GM19452 (cell line): ENCODE results near the gene TCEA2.

Experiments
- ATAC-seq: cut with Tn5 transposase; IDR thresholded peaks from one replicate; pipeline ENCODE4 v1.9.1; 2021; ENCODE audit not compliant: unreplicated experiment

The TCEA2 gene

DNA sequence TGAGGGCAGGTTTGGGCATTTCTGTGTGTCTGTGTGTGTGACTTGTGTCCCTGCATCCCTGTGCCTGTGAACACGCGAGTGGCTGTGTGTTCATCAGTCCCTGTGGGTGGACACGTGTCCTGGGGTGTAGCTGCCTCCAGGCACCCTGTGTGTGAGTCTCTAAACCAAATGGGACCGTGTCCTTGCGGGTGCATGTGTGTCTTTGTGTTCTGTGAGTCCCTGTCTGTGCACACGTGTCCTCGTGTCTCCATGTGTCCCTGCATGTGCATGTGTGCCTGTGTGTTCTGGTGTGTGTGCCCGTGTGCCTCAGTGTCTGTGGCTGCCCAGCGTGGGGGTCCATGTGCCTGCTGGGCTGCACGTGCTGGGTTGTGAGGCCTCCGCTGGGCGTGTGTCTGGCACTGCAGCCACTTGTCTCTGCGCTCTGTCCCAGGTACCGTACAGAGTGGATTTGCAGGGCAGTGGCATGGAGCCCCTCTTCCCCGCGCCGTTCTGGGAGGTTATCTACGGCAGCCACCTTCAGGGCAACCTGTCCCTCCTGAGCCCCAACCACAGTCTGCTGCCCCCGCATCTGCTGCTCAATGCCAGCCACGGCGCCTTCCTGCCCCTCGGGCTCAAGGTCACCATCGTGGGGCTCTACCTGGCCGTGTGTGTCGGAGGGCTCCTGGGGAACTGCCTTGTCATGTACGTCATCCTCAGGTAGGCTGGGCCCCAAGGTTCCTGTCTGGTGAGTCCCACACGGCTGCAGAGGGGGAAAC, 29.4 kb downstream of the TCEA2 start:
- ATAC-seq, result no peak

DNA sequence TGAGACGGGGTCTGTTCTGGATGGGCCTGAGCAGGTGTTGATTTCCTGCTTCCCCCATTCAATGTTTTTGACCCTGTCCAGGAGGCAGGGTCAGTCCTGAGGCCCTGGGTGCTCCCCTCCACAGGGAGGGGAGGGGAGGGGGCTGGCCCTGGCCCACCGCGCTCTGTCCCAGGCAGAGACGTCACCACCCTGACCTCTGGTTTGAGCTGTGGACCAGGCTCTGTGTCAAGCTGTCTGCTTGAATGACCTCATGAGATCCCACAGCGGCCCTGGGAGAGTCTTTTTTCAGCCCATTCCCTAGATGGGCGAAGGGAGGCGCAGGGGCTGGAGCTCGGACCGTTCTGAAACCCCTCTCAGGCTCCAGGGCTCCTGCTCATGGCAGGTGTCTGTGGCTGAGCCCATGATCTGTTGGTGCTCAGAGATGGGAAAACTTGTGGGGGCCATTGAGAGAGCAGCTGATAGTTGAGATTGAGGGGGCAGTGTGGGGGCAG, 30.1 kb downstream of the TCEA2 start:
- no peak for ATAC-seq

DNA sequence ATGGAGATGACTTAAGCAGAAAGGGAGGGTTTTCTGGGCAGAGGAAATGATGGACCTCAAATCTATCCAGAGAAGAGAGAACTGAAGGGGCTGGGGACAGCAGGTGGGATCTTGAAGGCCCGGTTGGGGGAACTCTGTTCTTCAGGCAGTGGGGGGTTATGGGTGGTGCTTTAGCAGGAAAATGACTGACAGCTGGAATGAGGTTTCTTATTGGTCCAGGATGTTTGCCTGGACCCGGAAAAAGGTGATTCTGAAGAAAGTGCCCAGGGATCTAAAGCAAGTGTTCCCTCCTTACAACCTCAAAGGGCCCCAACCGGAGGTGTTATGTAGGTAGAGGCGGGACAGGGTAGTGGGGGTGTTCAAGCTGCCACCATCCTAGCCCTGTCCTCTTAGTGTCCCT, 32.5 kb downstream of the TCEA2 start:
- ATAC-seq, result no peak

GRCh38 chr20:64095927-64096326, 32.9 kb downstream of the TCEA2 start:
- ATAC-seq, result no peak

DNA sequence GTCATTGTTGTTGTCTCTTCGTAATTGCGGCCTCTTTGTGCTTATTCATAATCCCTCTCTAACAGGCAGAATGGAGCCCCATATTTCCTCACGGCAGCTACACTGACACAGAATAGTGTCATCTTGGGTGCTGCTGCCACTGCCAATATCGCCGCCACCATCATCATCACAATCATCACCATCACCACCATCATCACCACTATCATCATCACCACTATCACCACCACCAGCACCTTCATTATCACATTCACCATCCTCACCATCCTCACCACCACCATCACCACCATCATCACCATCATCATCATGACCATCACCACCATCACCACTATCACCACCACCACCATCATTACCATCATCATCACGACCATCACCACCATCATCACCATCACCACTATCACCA, 33.5 kb downstream of the TCEA2 start:
- no peak for ATAC-seq

GRCh38 chr20:64098471-64099013, 35.5 kb downstream of the TCEA2 start:
- ATAC-seq, result no peak

- no peak for ATAC-seq
Measured at GRCh38 chr20:64099086-64099786, 36.2 kb downstream of the TCEA2 start.

DNA sequence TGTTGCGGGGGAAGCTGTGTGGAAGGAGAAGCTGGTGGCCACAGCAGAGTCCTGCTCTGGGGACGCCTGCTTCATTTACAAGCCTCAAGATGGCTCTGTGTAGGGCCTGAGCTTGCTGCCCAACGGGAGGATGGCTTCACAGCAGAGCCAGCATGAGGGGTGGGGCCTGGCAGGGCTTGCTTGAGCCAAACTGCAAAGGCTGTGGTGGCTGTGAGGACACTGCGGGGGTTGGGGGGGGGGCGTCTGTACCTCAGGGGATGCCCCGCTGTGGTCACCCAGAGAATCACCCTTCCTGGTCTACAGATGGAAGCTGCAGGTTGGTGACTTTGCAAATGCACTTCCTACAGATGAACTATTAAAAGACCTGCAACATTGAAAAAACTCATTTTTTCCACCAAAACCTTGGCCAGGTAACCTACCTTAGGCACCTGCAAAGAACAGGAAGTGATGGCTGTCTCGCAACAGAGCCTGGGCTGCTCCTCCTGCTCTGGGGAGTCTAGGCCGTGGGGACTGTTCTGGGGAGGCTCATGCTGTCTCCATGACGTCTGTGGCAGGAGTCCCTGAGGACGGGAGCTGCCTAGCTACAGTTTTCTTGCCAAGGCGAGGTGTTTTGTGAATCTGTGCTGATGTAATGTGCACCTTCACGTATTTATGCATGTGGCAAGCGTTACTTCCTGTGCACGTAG, 37.0 kb downstream of the TCEA2 start:
- no peak for ATAC-seq

GRCh38 chr20:64100566-64100888, 37.5 kb downstream of the TCEA2 start:
- ATAC-seq, result no peak

DNA sequence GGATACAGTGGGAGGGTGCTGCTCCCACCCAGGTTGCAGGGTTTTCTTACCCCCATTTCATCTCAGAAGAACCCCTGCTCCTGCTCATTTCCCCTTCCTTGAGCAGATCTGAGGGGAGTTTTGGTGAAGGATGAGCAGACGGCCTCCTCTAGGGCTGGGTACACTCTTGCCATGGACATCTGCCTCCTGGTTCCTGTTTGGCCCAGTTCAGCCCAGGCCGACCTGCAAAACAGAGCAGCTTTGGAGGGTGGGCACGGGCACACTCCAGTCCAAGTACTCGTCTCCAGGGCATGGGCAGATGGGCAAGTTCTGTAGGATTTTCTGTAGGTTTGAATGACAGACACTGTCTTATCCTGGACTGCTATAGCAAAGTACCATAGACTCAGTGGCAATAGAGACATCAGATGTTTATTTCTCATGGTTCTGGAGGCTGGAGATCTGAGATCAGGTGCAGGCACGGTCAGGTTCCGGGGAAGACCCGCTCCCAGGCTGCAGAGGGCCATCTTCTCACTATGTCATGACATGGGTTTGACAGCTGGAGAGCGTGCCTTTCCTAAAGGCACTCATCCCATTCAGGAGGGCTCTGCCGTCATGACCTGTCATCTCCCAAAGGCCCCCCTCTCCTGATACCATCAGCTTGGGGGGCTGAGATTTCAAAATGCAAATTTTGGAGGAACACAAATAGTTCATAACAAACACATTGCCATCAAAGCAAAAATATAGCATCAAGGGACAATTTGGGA, 38.1 kb downstream of the TCEA2 start:
- no peak for ATAC-seq

- ATAC-seq, result no peak
Measured at GRCh38 chr20:64101731-64102621, 39.0 kb downstream of the TCEA2 start.

- ATAC-seq, result no peak
Measured at GRCh38 chr20:64102647-64103354, 39.8 kb downstream of the TCEA2 start.

GRCh38 chr20:64103871-64104666, 41.1 kb downstream of the TCEA2 start:
- ATAC-seq, result no peak

- ATAC-seq, result no peak
Measured at GRCh38 chr20:64104667-64105451, 41.9 kb downstream of the TCEA2 start.

- ATAC-seq, result no peak
Measured at GRCh38 chr20:64105846-64106434, 42.9 kb downstream of the TCEA2 start.

GRCh38 chr20:64106435-64106961, 43.5 kb downstream of the TCEA2 start:
- no peak for ATAC-seq
